Stomach (tissue), 9 donors: ENCODE results near the gene GTF2H2C. TPM values are rescaled to one million over a fixed set of nuclear protein-coding genes. Genes with fewer than 3 reads are reported as not detected.
A peak's percentile ranks its signal among the peaks of the same experiment; 100 is the strongest.
"Not testable (repeated sequence)": the region's sequence is repeated elsewhere in the genome, so short reads cannot be mapped to it uniquely, and the experiment has no call there.

Experiments used
- DNase-seq, 2 donors: peaks; one replicate each; pipeline versions ENCODE4 v3.0.0 to v3.0.0-alpha.2; 2013 to 2019
- H3K27ac ChIP-seq, 5 donors: fragments of 200-600 bp in 4 of 5; sonication (generic) in 4 of 5; one replicate each; pipeline ENCODE4 v1.5.1; 2013 to 2019; ENCODE audit warnings: mild to moderate bottlenecking in 1 of 5, moderate library complexity in 1 of 5
- H3K27me3 ChIP-seq, 3 donors: fragments of 200-600 bp; sonication (generic); one replicate each; pipeline ENCODE4 v1.5.1; 2017 to 2019; ENCODE audit warnings: mixed run types in 1 of 3
- H3K36me3 ChIP-seq, 4 donors: fragments of 200-600 bp; sonication (generic); 1 replicate in 3 of 4; 2 replicates in 1 of 4; pipeline ENCODE4 v1.5.1; 2016 to 2019
- H3K4me1 ChIP-seq, 4 donors: fragments of 200-600 bp; sonication (generic); one replicate each; pipeline ENCODE4 v1.5.1; 2016 to 2019
- H3K4me3 ChIP-seq, 4 donors: fragments of 200-600 bp; sonication (generic) in 3 of 4; one replicate each; pipeline ENCODE4 v1.5.1; 2016 to 2019; ENCODE audit warnings: mild to moderate bottlenecking in 1 of 4
- H3K9me3 ChIP-seq, 4 donors: fragments of 200-600 bp; sonication (generic); one replicate each; pipeline ENCODE4 v1.5.1; 2016 to 2019
- EP300 ChIP-seq: sonication (generic); formaldehyde crosslinking; IDR thresholded peaks from one replicate; pipeline ENCODE4 v1.6.1; 2017; ENCODE audit warnings: antibody characterized with exemption
- POLR2A ChIP-seq, 4 donors: fragments of 450-650 bp; IDR thresholded peaks; one replicate each; pipeline ENCODE4 v1.6.1; 2016; ENCODE audit warnings: antibody characterized with exemption in 4 of 4, control low read depth in 2 of 4, mild to moderate bottlenecking in 1 of 4, moderate library complexity in 1 of 4
- POLR2AphosphoS5 ChIP-seq, 3 donors: sonication (generic); formaldehyde crosslinking; IDR thresholded peaks; one replicate each; pipeline ENCODE4 v1.6.1; 2016; ENCODE audit warnings: antibody characterized with exemption in 3 of 3
- WGBS, 5 donors: extraction: QIAGEN DNeasy Blood & Tissue Kit in 3 of 5; methylation state at CpG; one replicate each; pipeline versions ENCODE4 v1.1.5 to v1.1.7; 2013 to 2018; 5-methylcytosine and 5-hydroxymethylcytosine counted together
- intact Hi-C: fragments of 100-400 bp; cut with DNase I; formaldehyde crosslinking; loops from one replicate; pipeline ENCODE4 v1.15.1; 2023; ENCODE audit warnings: low total_unique reads
- polyA plus RNA-seq, 3 donors: library from polyadenylated mRNA; stranded (reverse); fragments of 200-250 nt; gene quantifications; one replicate each; pipeline ENCODE4 v1.2.3, GENCODE V29; 2013
- total RNA-seq, 5 donors: library from RNA; depleted of rRNA; stranded (reverse); fragments of >200 nt; gene quantifications; one replicate each; pipeline versions ENCODE4 v1.1.0 to v1.2.3, GENCODE V29; 2014 to 2016
- TF ChIP-seq, protein P1 (sequence below), 7 experiments: fragments of 450-650 bp in 4 of 7; fragments of 200-600 bp in 3 of 7; sonication (generic) in 3 of 7; IDR thresholded peaks; one replicate each; pipeline ENCODE4 v1.5.1; 2016 to 2019; ENCODE audit warnings: antibody characterized with exemption in 7 of 7, control low read depth in 2 of 7, mild to moderate bottlenecking in 1 of 7
- donor health status: healthy with polysubstance abuse.
- donor health status: Bipolar disorder and iron deficiency.
- donor health status: healthy.

GTF2H2C gene
- total and polyA plus RNA-seq, 8 donors: 4.7 to 55.1 (median 11.9) TPM

GRCh38 chr5:69530561-69531405, 29.2 kb upstream of the GTF2H2C start:
- Histone ChIP-seq H3K36me3 (peaks cover 0 to 6% (median 2%) of the 10 kb centered on the region in 4 donors), H3K9me3 (no peaks in the 10 kb centered on the region), H3K27ac (peak overlapping the region; percentile 57 to 74 (median 65)), H3K27me3 (no peaks in the 10 kb centered on the region), H3K4me3 (no peak overlapping the region), H3K4me1 (peaks cover 22 to 56% (median 30%) of the 10 kb centered on the region in 4 donors)
- WGBS, 5 donors: 24 to 41% (median 35%) methylated on average over 7 of the region's 7 CpGs
- DNase-seq: peak; percentile 42 to 48
- TF ChIP-seq POLR2AphosphoS5 (IDR thresholded peaks at IDR 0.05) (peak in 2 of 3 donors; percentile 12 to 38), EP300 (no peak)
- intact Hi-C loops: no loop called here

GRCh38 chr5:69531406-69531801, 28.6 kb upstream of the GTF2H2C start:
- TF ChIP-seq POLR2AphosphoS5 (IDR thresholded peaks at IDR 0.05) (no peak), EP300 (no peak), POLR2A (IDR thresholded peaks at IDR 0.05) (no peak)
- TF ChIP-seq, protein P1, sequence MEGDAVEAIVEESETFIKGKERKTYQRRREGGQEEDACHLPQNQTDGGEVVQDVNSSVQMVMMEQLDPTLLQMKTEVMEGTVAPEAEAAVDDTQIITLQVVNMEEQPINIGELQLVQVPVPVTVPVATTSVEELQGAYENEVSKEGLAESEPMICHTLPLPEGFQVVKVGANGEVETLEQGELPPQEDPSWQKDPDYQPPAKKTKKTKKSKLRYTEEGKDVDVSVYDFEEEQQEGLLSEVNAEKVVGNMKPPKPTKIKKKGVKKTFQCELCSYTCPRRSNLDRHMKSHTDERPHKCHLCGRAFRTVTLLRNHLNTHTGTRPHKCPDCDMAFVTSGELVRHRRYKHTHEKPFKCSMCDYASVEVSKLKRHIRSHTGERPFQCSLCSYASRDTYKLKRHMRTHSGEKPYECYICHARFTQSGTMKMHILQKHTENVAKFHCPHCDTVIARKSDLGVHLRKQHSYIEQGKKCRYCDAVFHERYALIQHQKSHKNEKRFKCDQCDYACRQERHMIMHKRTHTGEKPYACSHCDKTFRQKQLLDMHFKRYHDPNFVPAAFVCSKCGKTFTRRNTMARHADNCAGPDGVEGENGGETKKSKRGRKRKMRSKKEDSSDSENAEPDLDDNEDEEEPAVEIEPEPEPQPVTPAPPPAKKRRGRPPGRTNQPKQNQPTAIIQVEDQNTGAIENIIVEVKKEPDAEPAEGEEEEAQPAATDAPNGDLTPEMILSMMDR (IDR thresholded peaks at IDR 0.05): no peak
- Histone ChIP-seq H3K4me1 (peaks cover 22 to 56% (median 30%) of the 10 kb centered on the region in 4 donors), H3K36me3 (peaks cover 0 to 4% (median 0%) of the 10 kb centered on the region in 4 donors), H3K9me3 (no peaks in the 10 kb centered on the region), H3K27me3 (no peaks in the 10 kb centered on the region), H3K27ac (peak overlapping the region; percentile 57 to 88 (median 65)), H3K4me3 (no peak overlapping the region)
- no peak for DNase-seq
- WGBS, 5 donors: 14 to 33% (median 20%) methylated on average over 3 of the region's 3 CpGs
- intact Hi-C loops: no loop called here

DNA sequence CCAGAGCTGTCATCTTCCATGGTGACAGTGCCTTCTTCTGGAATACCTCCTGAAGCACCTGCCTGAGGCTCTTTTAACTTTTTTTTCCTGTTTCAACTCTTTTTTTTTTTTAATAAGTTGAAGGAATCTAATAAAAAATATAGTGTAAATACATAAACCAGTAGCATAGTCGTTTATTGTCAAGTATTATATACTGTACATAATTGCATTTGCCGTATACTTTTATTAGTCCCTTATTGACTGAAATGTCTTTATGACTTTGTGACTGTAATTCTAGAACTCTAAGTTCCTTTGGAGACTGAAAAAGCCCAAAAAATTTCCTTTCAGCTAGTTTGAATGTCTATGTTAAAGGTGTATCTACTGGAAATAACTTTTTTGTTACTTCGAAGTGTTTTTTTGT, 22.1 kb upstream of the GTF2H2C start:
- H3K9me3 ChIP-seq, H3K27me3 ChIP-seq, H3K27ac ChIP-seq, H3K4me3 ChIP-seq, intact Hi-C loops, DNase-seq, H3K36me3 ChIP-seq, H3K4me1 ChIP-seq: not testable (repeated sequence)
- 77 to 100% (median 86%) methylated on average over 1 to 3 of the region's 3 CpGs for WGBS, 5 donors

DNA sequence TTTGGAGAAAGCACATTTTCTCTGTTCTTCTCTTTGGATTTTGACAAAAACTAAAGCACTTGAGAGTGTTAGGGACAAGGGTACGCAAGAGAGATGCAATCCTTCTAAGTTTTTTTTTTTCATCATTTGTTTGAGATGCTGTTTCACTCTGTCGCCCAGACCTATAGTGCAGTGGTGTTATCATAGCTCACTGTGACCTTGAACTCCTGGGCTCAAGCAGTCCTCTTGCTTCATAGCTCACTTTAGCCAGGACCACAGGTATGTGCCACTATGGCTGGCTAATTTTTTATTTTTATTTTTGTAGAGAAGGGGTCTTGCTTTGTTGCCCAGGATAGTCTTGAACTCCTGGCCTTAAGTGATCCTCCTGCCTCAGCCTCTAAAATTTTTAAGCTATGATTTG, 21.3 kb upstream of the GTF2H2C start:
- H3K36me3 ChIP-seq, H3K27ac ChIP-seq, H3K27me3 ChIP-seq, DNase-seq, H3K4me1 ChIP-seq, H3K4me3 ChIP-seq, intact Hi-C loops, H3K9me3 ChIP-seq: not testable (repeated sequence)
- 14 to 90% (median 71%) methylated on average over 1 of the region's 2 CpGs for WGBS, 5 donors

GRCh38 chr5:69541347-69541746, 18.6 kb upstream of the GTF2H2C start:
- WGBS, 5 donors: no CpG with 5 or more reads among the region's 1 CpG
- H3K27ac ChIP-seq, H3K4me3 ChIP-seq, H3K9me3 ChIP-seq, H3K27me3 ChIP-seq, H3K36me3 ChIP-seq, DNase-seq, H3K4me1 ChIP-seq, intact Hi-C loops: not testable (repeated sequence)

GRCh38 chr5:69542838-69543618, 17.0 kb upstream of the GTF2H2C start:
- H3K36me3 ChIP-seq, DNase-seq, H3K9me3 ChIP-seq, H3K4me1 ChIP-seq, H3K27me3 ChIP-seq, intact Hi-C loops, H3K27ac ChIP-seq, H3K4me3 ChIP-seq: not testable (repeated sequence)
- WGBS, 5 donors: no CpG with 5 or more reads among the region's 3 CpGs

GRCh38 chr5:69544602-69545001, 15.4 kb upstream of the GTF2H2C start:
- H3K4me3 ChIP-seq, intact Hi-C loops, DNase-seq, H3K27ac ChIP-seq, H3K27me3 ChIP-seq, H3K4me1 ChIP-seq, H3K36me3 ChIP-seq, H3K9me3 ChIP-seq: not testable (repeated sequence)
- no CpG with 5 or more reads among the region's 7 CpGs for WGBS, 5 donors

DNA sequence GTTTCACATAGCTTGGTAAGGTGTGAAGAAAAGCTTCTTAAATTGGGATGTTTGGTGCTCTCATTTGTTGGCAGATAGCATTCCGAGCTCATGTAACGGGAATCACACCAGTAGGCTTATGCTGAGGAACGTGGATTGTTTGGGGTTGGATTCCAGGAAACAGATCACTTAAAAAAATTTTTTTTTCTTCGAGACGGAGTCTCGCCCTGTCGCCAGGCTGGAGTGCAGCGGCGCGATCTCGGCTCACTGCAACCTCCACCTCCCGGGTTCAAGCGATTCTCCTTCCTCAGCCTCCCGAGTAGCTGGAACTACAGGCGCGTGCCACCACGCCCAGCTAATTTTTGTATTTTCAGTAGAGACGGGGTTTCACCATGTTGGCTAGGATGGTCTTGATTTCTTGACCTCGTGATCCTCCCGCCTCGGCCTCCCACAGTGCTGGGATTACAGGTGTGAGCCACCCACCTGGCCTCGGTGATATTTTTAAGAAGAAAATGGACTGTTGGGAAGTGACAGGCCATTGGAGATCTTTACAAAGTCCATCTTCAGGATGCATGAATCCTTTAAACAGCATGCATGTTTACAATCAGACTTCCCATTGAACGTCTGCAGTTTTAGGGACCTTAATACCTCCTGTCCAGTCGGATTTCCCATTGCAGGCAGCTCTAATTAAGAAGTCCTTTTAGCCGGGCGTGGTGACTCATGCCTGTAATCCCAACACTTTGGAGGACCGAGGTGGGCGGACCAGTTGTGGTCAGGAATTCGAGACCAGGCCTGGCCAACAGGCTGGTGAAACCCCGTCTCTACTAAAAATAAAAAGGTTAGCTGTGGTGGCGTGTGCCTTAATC, 818 bp downstream of the GTF2H2C start:
- intact Hi-C loops, H3K36me3 ChIP-seq, H3K27me3 ChIP-seq, H3K4me1 ChIP-seq, H3K9me3 ChIP-seq, H3K27ac ChIP-seq: not testable (repeated sequence)
- H3K4me3 ChIP-seq: peak overlapping the region; percentile 25 to 47 (median 34)
- DNase-seq: peak in 1 of 2 donors; percentile 0
- 23 to 40% (median 33%) methylated on average over 15 to 24 of the region's 31 CpGs for WGBS, 5 donors

GRCh38 chr5:69566172-69566571, 6.2 kb downstream of the GTF2H2C start:
- H3K4me3 ChIP-seq, H3K36me3 ChIP-seq, DNase-seq, intact Hi-C loops, H3K27ac ChIP-seq, H3K9me3 ChIP-seq, H3K27me3 ChIP-seq, H3K4me1 ChIP-seq: not testable (repeated sequence)
- 66 to 79% (median 72%) methylated on average over 2 of the region's 2 CpGs for WGBS, 5 donors

DNA sequence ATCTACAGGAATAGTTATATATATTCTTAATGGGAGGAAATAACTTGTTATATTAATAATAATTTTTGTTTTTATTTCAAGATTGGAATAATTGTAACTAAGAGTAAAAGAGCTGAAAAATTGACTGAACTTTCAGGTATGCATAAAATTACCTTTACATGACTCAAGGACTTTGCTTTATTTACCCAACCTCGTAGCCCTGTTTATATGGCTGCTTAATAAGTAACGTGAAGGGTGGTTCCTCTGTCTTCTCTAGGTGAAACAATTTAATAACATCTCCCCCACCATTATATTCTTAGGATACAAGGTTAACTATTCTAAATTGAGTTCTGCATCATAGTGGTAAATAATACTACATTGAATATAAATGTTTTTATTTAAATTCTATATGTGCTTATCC, 8.1 kb downstream of the GTF2H2C start:
- intact Hi-C loops, H3K27me3 ChIP-seq, DNase-seq, H3K4me3 ChIP-seq, H3K36me3 ChIP-seq, H3K27ac ChIP-seq, H3K4me1 ChIP-seq, H3K9me3 ChIP-seq: not testable (repeated sequence)
- WGBS, 5 donors: 55 to 63% methylated on average over 1 of the region's 2 CpGs; no CpG with 5 or more reads in 3 of the 5 donors
